Lower lobe of right lung (tissue), 2 donors: Measurements from ENCODE around the gene CLHC1. TPM values are rescaled to one million over a fixed set of nuclear protein-coding genes. Genes with fewer than 3 reads are reported as not detected.

ENCODE experiments used
- ATAC-seq, 2 donors: fragments of 200-7000 bp; cut with Tn5 transposase; one replicate each; pipeline ENCODE4 v1.9.1; 2020 to 2022; ENCODE audit warnings: mild to moderate bottlenecking in 2 of 2, moderate library complexity in 2 of 2
- DNase-seq: peaks from one replicate; pipeline ENCODE4 v3.0.0-alpha.2; 2020
- H3K27ac ChIP-seq: fragments of 200-600 bp; one replicate; pipeline ENCODE4 v1.8.0; 2022
- H3K27me3 ChIP-seq: fragments of 200-600 bp; one replicate; pipeline ENCODE4 v1.8.0; 2022; ENCODE audit warnings: low read depth
- H3K36me3 ChIP-seq: fragments of 200-600 bp; one replicate; pipeline ENCODE4 v1.8.0; 2022; ENCODE audit warnings: mild to moderate bottlenecking
- H3K4me1 ChIP-seq: fragments of 200-600 bp; one replicate; pipeline ENCODE4 v1.8.0; 2022
- H3K4me3 ChIP-seq: fragments of 200-600 bp; one replicate; pipeline ENCODE4 v1.8.0; 2022; ENCODE audit warnings: mild to moderate bottlenecking
- H3K9me3 ChIP-seq: fragments of 200-600 bp; one replicate; pipeline ENCODE4 v1.8.0; 2022
- CTCF ChIP-seq: fragments of 200-600 bp; IDR thresholded peaks from one replicate; pipeline ENCODE4 v1.8.0; 2022; ENCODE audit warnings: antibody characterized with exemption, mild to moderate bottlenecking
- intact Hi-C: fragments of 100-400 bp; cut with DNase I; formaldehyde crosslinking; loops from one replicate; pipeline ENCODE4 v1.11.0; 2022
- total RNA-seq: library from RNA; stranded (reverse); fragmentation: NEBNext Ultra II Directional; extraction: Animal tissue kit (Norgen Biotek cat#: 25700); gene quantifications from one replicate; pipeline ENCODE4 v1.2.1, GENCODE V29; 2021
- donor health status: DM: no; HTN: yes; CAD: no; lungs with severe emphysema.

CLHC1 gene
- total RNA-seq, 1 donor from 2014 or later, result 15.2 TPM

GRCh38 chr2:55139305-55139704 is 92.8 kb downstream of the CLHC1 start:
- no peak for ATAC-seq
- Histone ChIP-seq H3K27ac (no peak overlapping the region), H3K4me1 (peaks cover 51% of the 10 kb centered on the region), H3K27me3 (no peaks in the 10 kb centered on the region), H3K36me3 (no peaks in the 10 kb centered on the region), H3K9me3 (no peaks in the 10 kb centered on the region), H3K4me3 (no peak overlapping the region)
- no peak for DNase-seq
- intact Hi-C loops, result no loop called here
- no peak for TF ChIP-seq CTCF

GRCh38 chr2:55138882-55139229 is 93.2 kb downstream of the CLHC1 start:
- H3K27ac ChIP-seq, result no peak overlapping the region
- H3K36me3 ChIP-seq, result no peaks in the 10 kb centered on the region
- intact Hi-C loops, result no loop called here
- no peaks in the 10 kb centered on the region for H3K9me3 ChIP-seq
- H3K4me3 ChIP-seq, result no peak overlapping the region
- H3K27me3 ChIP-seq, result no peaks in the 10 kb centered on the region
- peaks cover 56% of the 10 kb centered on the region for H3K4me1 ChIP-seq
- TF ChIP-seq CTCF, result no peak
- no peak for DNase-seq
- no peak for ATAC-seq

- H3K4me3 ChIP-seq, result no peak overlapping the region
- intact Hi-C loops, result no loop called here
- peaks cover 60% of the 10 kb centered on the region for H3K4me1 ChIP-seq
- H3K27me3 ChIP-seq, result no peaks in the 10 kb centered on the region
- peak overlapping the region; percentile 61 for H3K27ac ChIP-seq
- ATAC-seq (no peak), DNase-seq (no peak)
- no peaks in the 10 kb centered on the region for H3K9me3 ChIP-seq
- no peaks in the 10 kb centered on the region for H3K36me3 ChIP-seq
- TF ChIP-seq CTCF, result no peak
Measured at GRCh38 chr2:55138014-55138881, 93.8 kb downstream of the CLHC1 start.

- peaks cover 63% of the 10 kb centered on the region for H3K4me1 ChIP-seq
- intact Hi-C loops, result no loop called here
- no peaks in the 10 kb centered on the region for H3K9me3 ChIP-seq
- no peaks in the 10 kb centered on the region for H3K27me3 ChIP-seq
- DNase-seq (peak; percentile 56), ATAC-seq (peak; percentile 41 to 67)
- H3K36me3 ChIP-seq, result no peaks in the 10 kb centered on the region
- no peak for TF ChIP-seq CTCF
- H3K27ac ChIP-seq, result peak overlapping the region; percentile 61
- no peak overlapping the region for H3K4me3 ChIP-seq
Measured at GRCh38 chr2:55137024-55137958, 94.8 kb downstream of the CLHC1 start.

GRCh38 chr2:55136138-55136541 is 96.0 kb downstream of the CLHC1 start:
- DNase-seq, result no peak
- Histone ChIP-seq H3K27me3 (no peaks in the 10 kb centered on the region), H3K9me3 (no peaks in the 10 kb centered on the region), H3K4me1 (peaks cover 56% of the 10 kb centered on the region), H3K36me3 (no peaks in the 10 kb centered on the region), H3K27ac (peak overlapping the region; percentile 65), H3K4me3 (no peak overlapping the region)
- intact Hi-C loops, result no loop called here
- peak in 1 of 2 donors; percentile 32 for ATAC-seq
- no peak for TF ChIP-seq CTCF
